GM21528 (cell line): Measurements from ENCODE around the gene LCN1.
A peak's percentile ranks its signal among the peaks of the same experiment; 100 is the strongest.

Source experiments
- ATAC-seq: cut with Tn5 transposase; IDR thresholded peaks from one replicate; pipeline ENCODE4 v1.9.1; 2021; ENCODE audit warnings: mild to moderate bottlenecking, moderate library complexity; ENCODE audit not compliant: unreplicated experiment, low FRiP score

Gene LCN1

DNA sequence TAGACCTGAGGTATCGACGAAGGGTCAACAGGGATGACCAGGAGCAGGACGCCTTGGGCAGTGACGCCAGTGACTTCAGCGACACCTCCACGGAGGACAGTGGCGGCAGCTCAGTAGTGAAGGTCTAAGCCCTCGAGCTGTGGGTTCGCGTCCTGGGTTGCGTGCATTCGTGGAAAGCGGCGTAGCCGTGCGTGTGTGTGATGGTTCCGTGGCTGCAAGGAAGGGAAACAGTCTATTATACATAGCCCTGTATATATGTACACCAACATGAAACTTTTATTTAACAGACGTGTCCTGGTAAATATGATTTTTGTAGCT is 33.3 kb upstream of the LCN1 start:
- ATAC-seq, result no peak

DNA sequence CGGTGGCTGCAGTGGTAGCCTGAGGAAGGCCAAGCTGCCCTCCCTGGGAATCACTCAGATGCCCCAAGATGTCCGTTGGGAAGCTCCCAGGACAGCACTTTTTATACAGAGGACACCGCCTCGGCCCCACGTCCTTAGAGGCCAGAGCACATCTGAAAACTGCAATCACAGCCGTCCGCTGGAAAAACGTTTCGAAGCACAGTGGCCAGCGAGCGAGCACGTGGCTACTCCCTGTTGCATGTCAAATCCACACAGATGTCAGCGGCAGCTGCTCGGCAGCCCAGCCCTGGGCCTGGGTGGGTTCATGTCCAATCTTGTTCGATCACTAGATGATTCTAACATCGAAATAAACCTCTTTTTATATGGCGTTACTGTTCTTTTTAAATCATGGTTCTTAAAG is 32.7 kb upstream of the LCN1 start:
- no peak for ATAC-seq

DNA sequence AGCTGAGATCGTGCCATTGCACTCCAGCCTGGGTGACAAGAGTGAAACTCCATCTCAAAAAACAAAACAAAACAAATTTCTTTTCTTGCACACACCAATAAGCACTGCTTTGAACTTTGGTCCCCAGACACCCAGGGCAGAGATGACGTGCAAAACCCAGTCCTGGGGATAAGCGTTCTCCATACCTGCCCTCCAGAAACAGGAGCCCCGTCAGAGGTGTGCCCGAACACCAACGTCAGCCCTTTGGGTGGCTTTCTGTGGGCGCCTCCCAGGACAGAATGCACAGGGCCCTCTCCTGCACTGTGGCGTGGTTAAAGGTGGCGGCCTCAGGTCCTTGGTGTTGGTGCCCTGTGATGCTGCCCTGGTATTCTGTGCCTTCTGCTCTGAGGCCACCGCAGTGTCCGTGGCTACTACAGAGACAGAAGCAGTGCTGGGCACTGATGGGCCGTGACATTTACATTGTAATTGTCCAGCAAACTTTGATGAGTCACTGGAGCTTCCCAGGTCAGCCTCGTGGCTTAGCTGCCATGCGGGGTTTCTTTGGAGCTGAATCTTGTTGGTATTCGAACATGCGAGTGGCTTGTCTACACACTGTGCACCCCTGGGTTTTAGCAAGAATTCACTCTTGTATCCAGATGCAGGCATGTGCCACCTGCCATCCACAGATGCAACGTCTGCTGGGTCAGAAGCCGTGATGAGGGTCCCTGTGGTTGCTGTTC is 31.9 kb upstream of the LCN1 start:
- no peak for ATAC-seq

DNA sequence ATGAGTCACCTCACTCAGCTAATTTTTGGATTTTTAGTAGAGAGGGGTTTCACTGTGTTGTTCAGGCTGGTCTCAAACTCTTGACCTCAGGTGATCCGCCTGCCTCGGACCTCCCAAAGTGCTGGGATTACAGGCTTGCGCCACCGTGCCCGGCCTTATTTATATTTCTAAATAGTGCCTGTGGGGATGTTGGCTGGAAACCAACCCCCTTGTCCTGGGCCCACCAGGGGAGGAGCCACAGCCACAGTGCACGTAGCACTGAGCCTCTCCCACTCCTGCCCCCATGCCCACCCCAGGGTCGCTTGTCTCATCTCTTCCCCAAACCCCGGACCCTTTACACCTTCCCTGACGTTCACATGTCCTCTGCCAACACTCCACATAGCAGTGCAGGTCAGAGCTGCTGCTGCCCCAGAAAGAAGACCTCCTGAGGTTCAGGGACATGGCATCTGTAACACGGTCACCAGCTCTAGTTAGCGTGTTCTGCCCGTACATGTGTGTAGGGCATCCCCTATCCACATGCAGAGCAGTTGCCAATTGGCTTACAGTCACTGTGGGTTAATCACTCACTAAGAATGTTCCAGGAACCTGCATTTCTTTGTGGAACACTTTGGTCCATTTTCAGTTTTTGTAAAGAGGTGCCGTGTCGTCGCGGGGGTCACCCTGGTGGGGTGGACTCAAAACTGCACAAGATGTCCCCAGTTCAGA is 30.9 kb upstream of the LCN1 start:
- no peak for ATAC-seq

DNA sequence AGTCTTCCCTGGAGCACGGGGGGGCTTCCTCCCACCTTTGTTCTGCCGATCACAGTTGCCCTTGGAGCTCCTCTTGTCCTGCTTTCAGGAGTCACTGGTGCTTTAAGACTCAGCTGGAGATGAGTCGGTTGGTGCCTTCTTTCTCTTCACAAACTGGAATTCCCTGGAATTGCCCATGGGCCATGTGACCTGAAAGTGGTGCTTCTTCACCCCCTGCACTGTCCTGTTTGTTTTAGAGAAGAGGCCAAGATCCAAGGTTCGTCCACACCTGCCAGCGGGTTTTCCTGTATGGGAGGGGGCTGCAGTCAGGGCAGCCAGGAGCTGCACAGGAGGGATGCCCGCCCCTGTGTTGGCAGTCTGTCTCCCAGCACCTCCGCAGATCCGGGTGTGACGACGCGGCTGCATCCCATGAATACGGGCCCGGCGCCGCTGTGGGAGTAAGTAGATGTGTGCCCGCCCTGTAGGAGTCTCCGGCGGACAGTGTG is 30.2 kb upstream of the LCN1 start:
- no peak for ATAC-seq

DNA sequence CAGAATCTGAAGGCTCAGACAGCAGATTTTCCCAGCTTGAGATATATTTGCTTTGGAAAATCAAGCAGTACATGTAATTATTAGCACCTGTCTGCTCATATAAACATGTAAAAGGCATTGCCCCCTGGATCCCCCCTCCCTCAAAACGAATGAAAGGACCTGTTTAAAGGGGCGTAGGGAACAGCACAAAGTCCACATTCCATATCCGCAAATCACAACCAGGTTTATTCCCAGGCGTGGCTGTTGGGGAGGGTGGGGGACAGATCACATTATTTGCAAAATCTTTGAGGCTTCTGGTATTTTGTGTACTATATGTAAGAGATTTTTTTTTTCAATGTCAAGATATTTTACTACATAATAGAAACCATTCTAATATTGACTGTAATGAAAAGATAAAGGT is 29.5 kb upstream of the LCN1 start:
- ATAC-seq, result no peak

DNA sequence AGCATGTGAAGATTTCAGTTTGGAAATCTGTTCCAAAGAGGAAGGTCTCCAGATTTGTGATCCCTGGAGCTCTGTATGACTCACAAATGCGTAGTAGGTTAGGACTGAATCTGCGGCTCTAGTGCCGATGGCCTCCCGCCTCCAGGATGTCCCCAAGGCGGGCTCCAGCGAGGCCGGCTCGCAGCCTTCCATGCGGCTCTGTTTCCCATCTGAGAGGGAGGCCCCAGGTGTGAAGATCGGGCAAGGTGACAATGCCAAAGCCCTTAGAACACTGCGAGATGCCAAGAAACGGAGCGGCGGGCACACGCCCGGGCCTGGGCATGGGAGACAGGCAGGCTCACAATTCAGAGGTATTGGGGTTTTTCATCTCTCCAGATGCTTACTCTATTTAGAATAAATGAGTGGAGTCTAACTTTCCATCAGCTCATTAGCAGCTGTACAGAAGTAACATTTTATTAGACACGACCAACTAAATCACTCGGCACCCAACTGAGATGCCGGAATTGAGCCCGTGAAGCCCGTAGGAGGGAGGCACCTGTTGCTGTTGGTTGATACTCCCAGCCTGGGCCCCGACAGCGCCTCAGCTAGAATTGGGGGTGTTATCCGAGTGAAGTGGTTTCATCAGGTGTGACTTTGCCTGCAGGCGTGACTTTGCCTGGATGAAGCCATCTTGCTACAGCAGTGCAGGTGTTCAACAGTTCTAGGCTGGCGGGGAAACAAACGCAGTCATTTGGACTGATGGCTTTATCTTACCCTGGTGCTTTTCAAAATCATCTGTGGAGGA is 28.2 kb upstream of the LCN1 start:
- no peak for ATAC-seq

DNA sequence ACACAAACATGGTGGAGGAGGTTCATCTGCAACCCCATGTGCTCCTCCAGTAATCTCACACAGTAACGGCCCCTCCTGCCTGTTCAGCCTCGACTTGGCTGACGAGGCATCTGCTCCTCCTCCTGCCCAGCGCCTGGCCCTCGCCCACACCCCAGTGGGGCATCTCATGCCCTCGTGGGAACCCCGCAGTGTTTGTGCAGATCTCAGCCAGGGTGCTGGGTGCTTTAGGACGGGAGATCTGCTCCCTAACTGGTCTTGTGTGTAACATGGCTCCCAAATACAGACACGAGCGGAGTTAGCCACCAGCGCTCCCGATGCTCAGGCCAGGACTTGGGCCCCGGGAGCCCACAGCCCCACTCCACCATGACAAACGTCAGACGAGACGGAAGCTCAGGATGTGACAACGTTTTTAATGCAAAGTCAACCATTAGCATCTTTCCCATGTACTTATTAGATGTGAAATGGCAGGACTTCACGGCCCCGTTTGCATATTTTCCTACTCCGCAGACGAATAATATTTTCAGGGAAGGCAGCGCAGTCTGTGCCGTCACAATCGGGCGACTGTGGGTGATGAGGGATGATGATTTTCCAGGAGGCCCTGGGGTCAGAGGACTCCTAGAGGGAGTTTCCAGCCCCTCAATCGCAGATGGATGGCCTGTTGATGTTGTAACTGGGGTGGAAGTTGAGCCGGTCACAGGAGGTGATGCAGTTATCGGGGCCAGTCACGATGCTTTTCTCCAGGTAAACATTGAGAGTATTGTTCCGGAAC is 26.3 kb upstream of the LCN1 start:
- ATAC-seq, result no peak

DNA sequence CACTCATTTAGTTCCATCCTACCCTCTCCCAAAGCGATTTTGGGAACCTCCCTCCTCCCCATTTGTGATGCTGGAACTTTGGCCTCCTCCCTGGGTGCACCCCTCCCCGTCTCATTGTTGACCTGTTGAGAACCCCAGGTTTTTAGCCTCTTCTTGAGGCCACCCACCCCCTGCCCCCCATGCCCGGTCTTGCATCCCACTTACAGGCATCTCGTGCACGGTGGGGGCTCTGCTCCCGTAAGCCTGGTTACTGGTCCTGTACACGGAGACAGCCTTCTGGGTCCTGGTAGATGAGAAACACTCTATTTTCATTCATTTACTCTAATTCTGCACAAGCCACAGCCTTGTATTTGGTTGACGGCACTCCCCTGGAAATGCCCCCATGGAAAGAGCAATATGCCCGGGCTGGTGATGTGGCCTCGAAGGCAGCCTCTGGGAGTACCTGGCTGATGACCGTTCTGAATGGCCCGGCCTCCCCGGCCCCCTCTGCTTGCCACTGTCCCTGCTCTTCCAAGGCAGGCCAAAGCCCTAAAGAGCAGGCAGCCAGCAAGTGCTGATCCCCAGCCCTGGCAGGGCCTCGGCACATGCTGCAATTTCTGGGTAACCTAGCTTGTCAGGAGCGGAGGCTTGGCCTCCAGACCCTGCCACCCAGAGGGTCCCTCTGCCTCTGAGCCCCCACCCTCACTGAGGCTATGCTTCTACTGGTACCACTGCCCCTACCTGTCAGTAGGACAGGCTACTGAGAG is 22.7 kb upstream of the LCN1 start:
- no peak for ATAC-seq

DNA sequence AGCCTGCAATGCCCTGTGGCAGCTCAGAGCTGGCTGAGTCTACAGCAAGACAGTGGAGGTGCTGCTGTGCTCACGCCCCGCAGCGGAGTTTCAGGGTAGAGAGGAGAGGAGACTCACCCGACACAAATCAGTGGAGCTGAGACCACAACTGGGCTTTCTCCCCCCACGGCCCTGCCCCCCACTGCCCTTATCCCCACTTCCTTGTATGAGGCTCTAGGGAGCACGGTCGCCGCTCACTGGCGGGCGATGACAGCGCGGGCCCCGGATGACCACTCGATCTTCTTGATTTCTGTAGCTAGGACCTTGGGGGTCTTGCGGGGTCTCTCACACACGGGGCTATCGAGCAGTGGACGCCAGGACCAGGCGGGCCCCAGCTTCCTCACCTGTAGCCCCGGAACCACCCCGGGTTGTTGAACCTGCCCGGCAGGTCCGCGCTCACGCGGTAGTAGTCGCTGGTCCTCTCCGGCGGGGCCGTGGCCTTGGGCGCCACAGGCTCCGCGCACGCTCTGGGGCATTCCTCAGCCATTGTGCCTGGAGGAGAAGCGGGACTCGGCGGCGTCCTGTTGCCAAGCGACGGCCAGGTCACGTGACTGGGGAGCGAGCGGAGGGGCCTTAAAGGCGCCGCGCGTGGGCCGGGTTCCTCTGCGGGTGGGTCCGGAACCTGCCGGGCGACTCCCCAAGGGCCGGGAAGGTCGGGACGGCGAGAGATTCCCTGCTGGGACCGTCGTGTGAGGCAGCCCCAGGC is 21.7 kb upstream of the LCN1 start:
- ATAC-seq, result peak; percentile 62

DNA sequence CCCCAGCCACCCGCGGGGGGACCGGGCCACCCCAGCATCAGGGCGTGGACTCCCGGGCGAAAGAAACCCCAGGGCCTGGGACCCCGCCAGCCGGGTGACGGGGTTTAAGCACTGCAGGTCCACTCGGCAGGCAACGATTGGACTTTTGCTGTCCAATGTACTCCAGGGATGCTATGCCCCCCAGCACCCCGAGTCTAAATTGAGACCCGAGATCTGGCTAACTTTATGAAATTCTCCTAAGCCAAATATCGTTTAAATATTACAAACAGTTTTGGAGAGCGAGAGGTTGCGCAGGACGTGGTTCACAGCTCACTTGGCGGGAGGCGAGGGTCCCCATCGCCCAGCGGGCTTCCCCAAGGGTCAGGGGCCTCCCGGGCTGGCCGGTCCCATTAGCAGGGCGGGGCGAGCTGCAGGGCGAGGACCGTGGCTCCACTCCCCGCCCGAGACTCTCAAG is 21.1 kb upstream of the LCN1 start:
- ATAC-seq, result peak; percentile 8

DNA sequence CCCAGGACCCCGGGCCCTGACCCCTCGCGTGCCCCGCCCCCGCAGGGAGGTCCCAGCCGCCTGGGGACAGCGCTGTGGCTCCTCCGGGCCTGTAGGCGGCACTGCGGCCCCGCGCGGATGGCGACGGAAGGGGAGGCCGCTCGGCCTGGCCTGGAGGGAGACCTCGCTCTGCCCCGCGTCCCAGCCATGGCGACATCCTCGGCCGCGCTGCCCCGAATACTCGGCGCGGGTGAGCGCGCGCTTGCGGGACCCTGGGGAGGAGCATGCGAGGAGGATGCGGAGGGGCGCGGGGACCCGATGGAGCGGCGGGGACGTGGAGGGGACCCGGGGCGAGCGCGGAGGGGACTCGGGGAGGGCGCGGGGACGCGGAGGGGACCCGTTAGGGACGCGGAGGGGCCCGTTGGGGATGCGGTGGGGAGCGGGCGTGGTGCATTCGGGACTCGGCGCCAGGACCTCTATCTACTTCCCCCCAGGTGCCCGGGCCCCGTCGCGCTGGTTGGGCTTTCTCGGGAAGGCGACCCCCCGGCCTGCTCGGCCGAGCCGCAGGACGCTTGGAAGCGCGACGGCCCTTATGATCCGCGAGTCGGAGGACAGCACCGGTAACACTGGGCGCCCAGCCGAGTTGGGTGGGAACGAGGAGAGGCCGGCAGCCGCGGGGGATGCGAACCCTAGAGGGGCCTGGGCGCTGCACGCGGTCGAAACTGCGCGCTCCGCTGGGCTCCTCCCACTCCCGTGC is 20.5 kb upstream of the LCN1 start, which contains the start of gene MRPS2:
Gene MRPS2 (plus strand): TSS at position 158 of the 736 bp plus-strand sequence. CDS start 29 bp downstream, at position 187.
- peak; percentile 79 for ATAC-seq

DNA sequence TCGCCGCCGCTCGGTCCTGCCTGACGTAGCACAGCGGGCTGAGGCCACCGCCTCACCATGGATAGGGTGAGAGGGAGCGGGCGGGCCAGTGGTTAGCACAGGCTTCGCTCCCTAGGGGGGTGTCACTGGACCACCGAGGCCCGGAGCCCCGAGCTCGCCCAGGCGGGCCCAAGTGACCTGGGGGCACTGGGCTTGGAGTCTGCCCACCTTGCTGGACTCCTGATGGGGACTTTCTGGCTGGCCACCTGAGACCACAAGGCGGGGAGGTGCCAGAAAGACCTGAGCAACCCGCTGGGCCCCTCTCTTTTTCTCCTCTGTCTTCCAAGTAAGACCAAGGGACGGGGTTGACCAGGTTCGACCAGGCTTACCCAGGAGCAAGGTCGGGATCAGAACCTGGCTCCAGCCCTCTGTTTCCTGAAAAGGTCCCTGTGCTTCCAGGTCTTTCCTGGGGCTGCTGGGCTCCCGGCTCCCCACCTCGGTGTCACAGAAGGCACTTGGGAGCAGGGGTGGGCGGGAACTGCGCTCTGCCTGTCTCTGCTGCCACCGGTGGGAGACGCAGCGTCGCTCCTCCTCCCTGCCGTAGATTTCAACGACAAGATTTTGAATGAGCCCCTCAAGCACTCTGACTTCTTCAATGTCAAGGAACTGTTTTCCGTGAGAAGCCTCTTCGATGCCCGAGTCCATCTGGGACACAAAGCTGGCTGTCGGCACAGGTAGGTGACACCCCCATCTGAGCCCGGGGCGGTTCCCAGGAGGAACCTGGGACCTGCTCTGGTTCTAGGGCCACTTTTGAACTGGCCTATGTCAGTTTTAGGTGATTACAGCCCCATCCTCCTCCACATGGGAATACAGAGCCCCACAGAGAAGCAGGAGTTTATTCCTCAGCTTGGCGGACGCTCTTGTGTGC is 19.7 kb upstream of the LCN1 start:
- ATAC-seq, result no peak

DNA sequence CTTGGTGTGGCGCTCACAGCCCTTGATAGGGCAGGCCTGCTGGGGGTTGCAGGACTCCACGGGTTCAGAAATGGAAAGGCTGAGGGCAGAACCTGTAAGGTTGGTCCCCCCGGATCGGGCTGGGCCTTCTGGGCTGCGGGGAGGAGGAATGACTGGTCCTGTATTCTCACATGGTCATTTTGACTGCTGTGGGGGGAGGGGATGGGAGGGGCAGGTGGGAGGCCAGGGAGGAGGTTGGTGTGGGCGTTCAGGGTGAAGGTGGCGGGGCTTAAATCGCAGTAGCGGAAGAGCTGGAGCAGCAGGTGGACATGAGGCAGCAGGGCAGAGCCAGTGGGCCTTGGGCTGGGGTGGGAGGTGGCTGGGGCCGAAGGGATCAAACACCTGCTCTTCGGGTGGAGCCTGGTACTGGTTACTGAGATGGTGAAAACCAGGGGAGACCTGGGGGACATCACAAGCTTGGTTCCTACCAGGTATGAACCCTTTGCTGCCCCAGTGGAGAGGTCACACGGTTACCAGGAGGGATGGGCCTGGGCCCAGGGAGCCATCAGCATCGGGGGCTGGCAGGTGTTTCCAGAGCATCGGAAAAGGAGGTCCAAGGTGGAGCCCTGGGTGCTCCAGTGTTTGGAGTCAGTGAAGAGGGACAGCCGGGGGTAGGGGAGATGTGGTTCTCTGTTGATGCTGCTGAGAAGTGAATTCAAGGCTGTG is 18.9 kb upstream of the LCN1 start:
- ATAC-seq, result no peak

DNA sequence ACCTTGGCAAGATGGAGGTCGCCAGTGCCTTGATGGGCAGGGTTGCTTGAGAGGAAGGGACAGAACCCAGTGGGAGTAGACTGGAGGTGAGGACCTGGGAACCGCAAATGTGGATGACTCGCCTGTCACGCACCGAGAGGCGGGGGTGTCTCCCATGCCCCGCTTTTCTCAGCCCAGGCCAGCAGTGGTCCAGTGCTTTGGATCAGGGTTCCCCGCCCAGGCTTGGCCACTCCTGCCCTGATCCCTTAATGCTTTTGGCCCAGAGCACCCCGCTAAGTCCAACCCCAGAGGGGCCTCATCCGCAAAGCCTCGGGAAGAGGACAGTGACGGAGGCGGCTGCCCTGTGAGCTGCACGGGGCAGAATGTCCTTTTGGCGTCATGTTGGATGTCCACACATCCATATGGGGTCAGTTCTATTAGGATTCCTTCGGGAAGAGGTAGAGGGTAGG is 18.3 kb upstream of the LCN1 start:
- no peak for ATAC-seq

DNA sequence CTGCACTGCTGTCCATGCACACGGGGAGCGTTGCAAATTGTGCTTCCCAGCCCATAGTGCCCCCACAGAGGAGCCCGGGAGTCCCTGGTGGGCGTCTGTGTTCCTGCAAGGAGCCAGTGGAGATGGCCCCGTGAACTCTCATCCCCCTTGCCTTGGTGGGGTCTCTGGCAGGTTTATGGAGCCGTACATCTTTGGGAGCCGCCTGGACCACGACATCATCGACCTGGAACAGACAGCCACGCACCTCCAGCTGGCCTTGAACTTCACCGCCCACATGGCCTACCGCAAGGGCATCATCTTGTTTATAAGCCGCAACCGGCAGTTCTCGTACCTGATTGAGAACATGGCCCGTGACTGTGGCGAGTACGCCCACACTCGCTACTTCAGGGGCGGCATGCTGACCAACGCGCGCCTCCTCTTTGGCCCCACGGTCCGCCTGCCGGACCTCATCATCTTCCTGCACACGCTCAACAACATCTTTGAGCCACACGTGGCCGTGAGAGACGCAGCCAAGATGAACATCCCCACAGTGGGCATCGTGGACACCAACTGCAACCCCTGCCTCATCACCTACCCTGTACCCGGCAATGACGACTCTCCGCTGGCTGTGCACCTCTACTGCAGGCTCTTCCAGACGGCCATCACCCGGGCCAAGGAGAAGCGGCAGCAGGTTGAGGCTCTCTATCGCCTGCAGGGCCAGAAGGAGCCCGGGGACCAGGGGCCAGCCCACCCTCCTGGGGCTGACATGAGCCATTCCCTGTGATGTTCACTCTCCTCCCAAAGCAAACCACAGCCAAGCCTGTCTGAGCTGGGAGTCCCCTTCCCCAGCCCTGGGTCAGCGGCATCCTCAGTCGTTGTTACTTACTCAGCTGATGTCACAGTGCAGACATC is 17.6 kb upstream of the LCN1 start:
- no peak for ATAC-seq
